ENCODE results near the gene ZNF473.
"Not testable (repeated sequence)": the region's sequence is repeated elsewhere in the genome, so short reads cannot be mapped to it uniquely, and the experiment has no call there.

ZNF473 gene

DNA sequence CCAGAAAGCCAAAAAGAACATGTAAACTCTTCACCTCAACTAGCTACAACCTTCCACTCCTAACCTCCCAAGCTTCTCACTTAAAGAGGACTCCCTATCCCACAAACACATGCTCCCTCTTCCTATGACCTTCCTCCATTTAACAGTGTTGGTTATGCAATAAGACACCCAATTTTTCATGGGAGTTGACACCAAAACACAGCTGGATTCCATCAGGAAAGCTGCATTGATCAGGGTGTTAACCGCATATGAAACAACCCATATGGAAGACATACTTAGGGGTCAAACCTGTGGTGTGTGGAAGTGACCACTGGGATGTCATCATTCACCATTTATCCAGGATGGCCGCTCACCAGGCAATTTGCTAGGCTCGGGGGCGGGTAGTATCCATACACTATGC lies 21.9 kb downstream of the ZNF473 start:
- peaks cover 53% of the 10 kb centered on the region for H3K36me3 Mint-ChIP-seq (ENCODE audit: low read depth)
- H3K27ac Mint-ChIP-seq: no peak overlapping the region
- no peak overlapping the region for H3K4me3 Mint-ChIP-seq
- intact Hi-C loops (cut with micrococcal nuclease): no loop called here
- H3K4me1 Mint-ChIP-seq (ENCODE audit: low read depth): peaks cover 17% of the 10 kb centered on the region
- H3K9me3 Mint-ChIP-seq: peaks cover 57% of the 10 kb centered on the region
- peaks cover 12% of the 10 kb centered on the region for H3K27me3 Mint-ChIP-seq

DNA sequence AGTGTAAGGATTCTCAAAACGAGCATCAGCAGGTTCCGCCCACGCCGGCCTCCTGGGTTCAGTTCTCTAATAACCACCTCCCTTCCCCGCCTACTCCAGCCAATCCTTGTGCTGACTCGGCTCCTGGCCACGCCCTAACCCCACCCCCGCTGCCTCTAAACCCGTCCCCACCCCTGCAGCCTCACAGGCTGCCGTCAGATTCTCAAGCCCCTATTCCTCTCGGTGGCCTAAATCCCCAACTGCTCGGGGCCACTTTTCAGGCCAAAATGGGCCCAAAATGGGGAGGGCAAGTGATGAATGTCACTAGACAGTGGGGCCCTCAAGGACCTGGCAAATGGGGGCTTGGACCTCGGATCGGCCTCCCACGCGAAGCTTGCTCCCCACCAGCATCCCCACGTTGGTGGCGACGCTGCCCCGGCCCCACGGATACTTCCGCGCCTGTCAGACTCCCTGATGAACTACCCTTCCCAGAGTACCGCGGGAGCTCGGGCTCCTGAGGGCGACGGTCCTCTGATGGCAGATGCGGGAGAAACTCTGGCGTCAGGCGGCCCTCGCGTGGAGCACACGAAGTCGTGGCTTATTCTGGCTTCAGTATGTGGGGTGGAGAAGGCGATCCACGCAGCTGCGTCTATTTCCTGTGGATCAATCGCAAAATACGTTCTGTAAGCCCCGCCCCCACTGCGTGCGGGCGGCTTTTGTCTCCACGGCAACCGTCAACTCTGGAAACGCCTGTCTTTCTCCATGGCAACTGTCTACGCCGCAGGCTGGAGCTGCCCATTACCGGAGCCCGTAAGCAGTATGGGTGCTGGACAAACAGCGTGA lies 24.8 kb downstream of the ZNF473 start:
- Mint-ChIP-seq H3K27me3 (peaks cover 18% of the 10 kb centered on the region), H3K27ac (peak overlapping the region; percentile 69), H3K9me3 (peaks cover 28% of the 10 kb centered on the region), H3K36me3 (ENCODE audit: low read depth) (peaks cover 23% of the 10 kb centered on the region), H3K4me3 (peak overlapping the region; percentile 77), H3K4me1 (ENCODE audit: low read depth) (peaks cover 17% of the 10 kb centered on the region)
- intact Hi-C loops (cut with micrococcal nuclease): loop anchor here (1.0 kb wide), 1 partner anchor 25 kb away; the partner anchor contains the start of gene VRK3

DNA sequence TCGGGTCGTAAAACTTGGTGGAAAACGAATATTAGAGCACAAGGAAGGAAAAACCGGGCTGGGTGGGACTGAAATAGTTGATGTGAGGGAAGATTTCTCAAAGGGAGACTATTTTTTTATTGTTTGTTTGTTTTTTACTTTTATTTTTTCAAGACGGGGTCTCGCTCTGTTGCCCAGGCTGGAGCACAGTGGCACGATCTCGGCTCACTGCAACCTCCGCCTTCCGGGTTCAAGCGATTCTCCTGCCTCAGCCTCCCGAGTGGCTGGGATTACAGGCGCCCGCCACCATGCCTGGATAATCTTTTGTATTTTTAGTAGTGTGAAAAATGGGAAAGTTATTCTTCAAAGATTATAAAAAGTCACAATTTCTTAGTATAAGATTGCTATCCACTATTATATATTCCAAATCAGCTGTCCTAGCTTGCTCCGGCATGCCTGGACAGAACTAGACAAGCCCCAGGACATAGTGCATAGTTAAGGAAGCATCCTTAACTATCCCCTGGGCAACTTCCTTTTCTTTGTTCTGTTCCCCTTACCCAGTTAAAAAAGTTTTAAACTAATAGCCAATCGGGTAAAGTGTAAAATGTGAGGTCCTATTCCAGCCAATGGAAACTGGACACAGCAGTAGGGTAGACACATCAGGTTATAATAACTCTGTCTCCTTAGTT lies 25.6 kb downstream of the ZNF473 start:
- Mint-ChIP-seq H3K4me3 (peak overlapping the region; percentile 77), H3K4me1 (ENCODE audit: low read depth) (peaks cover 17% of the 10 kb centered on the region), H3K27ac (peak overlapping the region; percentile 69), H3K27me3 (peaks cover 18% of the 10 kb centered on the region), H3K36me3 (ENCODE audit: low read depth) (peaks cover 16% of the 10 kb centered on the region), H3K9me3 (peaks cover 20% of the 10 kb centered on the region)
- intact Hi-C loops (cut with micrococcal nuclease): loop anchor here (1.0 kb wide), 1 partner anchor 26 kb away; the partner anchor contains the start of gene VRK3

DNA sequence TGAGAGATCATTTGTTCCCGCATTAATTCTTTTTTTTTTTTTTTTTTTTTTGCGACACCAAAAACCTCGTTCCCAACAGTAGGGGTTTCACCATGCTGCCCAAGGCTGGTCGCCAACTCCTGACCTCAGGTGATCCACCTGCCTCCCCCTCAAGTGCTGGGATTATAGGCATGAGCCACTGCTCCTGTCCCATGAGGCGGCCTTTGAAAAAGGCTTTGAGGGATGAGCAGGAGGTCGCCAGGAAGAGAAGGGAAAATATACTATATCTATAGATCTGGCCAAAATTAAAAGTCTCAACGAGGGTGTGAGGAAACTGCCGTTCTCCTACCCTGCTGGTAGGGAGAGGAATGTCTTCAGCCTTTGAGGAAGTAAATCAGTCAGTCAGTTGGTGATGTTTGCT lies 26.2 kb downstream of the ZNF473 start:
- peaks cover 15% of the 10 kb centered on the region for H3K9me3 Mint-ChIP-seq
- peaks cover 18% of the 10 kb centered on the region for H3K27me3 Mint-ChIP-seq
- no peak overlapping the region for H3K27ac Mint-ChIP-seq
- peaks cover 11% of the 10 kb centered on the region for H3K36me3 Mint-ChIP-seq (ENCODE audit: low read depth)
- intact Hi-C loops (cut with micrococcal nuclease): loop anchor here (1.0 kb wide), 1 partner anchor 27 kb away; the partner anchor contains the start of gene VRK3
- no peak overlapping the region for H3K4me3 Mint-ChIP-seq
- peaks cover 17% of the 10 kb centered on the region for H3K4me1 Mint-ChIP-seq (ENCODE audit: low read depth)

DNA sequence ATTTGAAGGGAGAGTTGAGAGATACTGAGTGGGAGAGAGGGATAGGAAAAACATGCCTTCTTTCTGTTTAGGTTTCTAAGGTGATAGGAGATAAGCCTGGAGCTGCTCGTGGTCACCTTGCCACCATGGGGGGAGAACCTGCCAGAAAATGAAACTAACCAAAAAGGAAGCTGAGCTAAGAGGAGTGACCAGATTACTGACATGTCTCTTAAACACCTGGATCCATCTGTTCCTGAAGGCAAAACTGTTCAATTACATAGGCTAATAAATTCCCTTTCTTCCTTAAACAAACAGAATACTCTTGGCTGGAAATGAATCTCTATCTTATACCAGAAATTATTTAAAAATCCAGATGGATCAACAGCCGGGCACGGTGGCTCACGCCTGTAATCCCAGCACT lies 27.3 kb downstream of the ZNF473 start:
- peaks cover 17% of the 10 kb centered on the region for H3K4me1 Mint-ChIP-seq (ENCODE audit: low read depth)

DNA sequence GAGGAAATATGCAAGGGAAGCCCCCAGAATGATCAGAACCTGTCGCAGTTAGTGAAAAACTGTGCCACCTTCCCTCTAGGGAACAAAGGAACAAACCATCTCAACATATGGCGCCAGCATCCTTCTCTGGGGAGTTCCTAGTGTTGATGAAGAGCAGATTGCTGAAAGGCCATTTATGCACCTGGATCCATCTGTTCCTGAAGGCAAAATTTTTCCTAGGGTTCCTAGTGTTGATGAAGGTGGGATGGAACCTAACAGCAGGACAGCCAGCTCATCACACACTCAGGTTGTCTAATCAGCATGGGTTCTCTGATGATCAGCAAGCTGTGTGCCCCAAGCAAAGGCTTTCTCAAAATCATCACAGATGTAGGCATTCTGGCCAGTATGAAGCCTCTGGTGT lies 32.6 kb downstream of the ZNF473 start:
- Mint-ChIP-seq H3K27ac (no peak overlapping the region), H3K4me1 (ENCODE audit: low read depth) (no peaks in the 10 kb centered on the region), H3K36me3 (ENCODE audit: low read depth) (no peaks in the 10 kb centered on the region), H3K4me3 (no peak overlapping the region), H3K9me3 (peaks cover 26% of the 10 kb centered on the region), H3K27me3 (peaks cover under 1% of the 10 kb centered on the region)
- intact Hi-C loops (cut with micrococcal nuclease): no loop called here

More for the DNA sequence above, 27.3 kb downstream of the ZNF473 start:
- Mint-ChIP-seq H3K36me3 (ENCODE audit: low read depth) (peaks cover 1% of the 10 kb centered on the region), H3K27ac (no peak overlapping the region), H3K9me3 (peaks cover 5% of the 10 kb centered on the region), H3K4me3 (no peak overlapping the region), H3K27me3 (peaks cover 18% of the 10 kb centered on the region)
- intact Hi-C loops (cut with micrococcal nuclease): no loop called here

DNA sequence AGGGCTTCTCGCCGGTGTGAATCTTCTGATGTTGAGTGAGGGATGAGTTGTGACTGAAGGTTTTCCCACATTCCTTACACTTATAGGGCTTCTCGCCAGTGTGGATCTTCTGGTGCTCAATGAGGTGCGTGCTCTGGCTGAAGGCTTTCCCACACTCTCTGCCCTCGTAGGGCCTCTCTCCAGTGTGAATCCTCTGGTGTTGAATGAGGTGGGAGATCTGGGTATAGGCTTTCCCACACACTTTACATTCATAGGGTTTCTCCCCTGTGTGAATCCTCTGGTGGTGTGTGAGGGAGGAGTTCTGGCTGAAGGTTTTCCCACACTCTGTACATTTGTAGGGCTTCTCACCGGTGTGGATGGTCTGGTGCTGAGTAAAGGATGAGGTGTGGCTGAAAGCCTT lies 33.2 kb downstream of the ZNF473 start:
- peaks cover 26% of the 10 kb centered on the region for H3K9me3 Mint-ChIP-seq
- no peak overlapping the region for H3K4me3 Mint-ChIP-seq
- H3K4me1 Mint-ChIP-seq (ENCODE audit: low read depth): no peaks in the 10 kb centered on the region
- no peaks in the 10 kb centered on the region for H3K27me3 Mint-ChIP-seq
- no peaks in the 10 kb centered on the region for H3K36me3 Mint-ChIP-seq (ENCODE audit: low read depth)
- intact Hi-C loops (cut with micrococcal nuclease): no loop called here
- H3K27ac Mint-ChIP-seq: no peak overlapping the region

DNA sequence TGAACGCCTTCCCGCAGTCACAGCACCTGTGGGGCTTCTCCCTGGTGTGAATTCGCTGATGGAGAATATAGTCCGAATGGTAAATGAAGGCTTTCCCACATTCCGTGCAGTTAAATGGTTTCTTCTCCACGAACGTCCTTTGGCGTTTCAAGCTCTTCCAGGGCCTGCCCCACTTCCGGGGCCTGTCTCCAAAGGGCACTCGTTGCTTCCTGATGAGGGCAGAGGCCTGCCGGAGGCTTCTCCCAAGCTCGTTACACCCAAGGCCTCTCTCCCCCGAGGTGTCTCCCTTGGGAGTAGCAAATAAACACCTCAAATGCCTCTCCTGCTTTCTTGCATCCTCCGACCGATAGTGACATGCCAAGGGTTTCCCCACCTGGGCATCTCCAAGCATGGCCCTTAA lies 34.3 kb downstream of the ZNF473 start:
- Mint-ChIP-seq H3K4me3 (no peak overlapping the region), H3K36me3 (ENCODE audit: low read depth) (no peaks in the 10 kb centered on the region), H3K4me1 (ENCODE audit: low read depth) (no peaks in the 10 kb centered on the region), H3K27me3 (no peaks in the 10 kb centered on the region), H3K9me3 (peaks cover 26% of the 10 kb centered on the region), H3K27ac (no peak overlapping the region)
- intact Hi-C loops (cut with micrococcal nuclease): no loop called here

DNA sequence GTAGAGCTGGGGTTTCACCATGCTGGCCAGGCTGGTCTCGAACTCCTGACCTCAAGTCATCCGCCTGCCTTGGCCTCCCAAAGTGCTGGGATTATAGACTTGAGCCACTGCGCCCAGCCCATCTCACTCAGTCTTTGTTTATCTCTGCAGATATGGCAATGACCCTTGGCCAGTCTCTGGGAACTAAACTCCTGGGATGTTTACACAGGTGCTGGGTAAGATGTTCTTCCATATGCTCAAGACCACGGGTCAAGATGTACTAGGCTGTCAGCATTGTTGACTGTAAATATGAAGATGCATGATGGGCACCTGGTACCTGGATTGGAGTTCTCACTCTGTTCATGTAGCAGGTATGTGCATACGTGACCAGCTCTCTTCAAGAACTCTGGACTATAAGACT lies 35.8 kb downstream of the ZNF473 start:
- Mint-ChIP-seq H3K9me3 (peaks cover 26% of the 10 kb centered on the region), H3K4me3 (no peak overlapping the region), H3K36me3 (ENCODE audit: low read depth) (no peaks in the 10 kb centered on the region), H3K27me3 (peaks cover 3% of the 10 kb centered on the region), H3K4me1 (ENCODE audit: low read depth) (no peaks in the 10 kb centered on the region), H3K27ac (no peak overlapping the region)
- intact Hi-C loops (cut with micrococcal nuclease): no loop called here

DNA sequence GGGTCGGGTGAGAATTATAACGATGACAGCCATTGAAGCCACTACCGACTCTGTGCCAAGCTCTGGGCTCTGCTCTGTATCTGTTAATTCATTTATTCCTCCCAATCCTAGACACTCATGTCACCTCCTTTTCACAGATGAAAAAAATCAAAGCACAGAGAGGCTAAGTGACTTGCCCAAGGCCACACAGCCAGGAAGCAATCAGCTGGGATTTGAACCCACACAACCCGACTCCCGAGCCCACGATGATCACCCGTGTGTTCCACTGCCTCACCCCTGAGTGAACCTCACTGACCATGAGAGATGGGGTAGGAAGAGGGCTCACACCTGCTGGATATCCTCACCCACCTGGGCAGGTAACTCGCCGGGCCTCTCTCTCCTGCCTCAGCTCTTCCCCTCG lies 40.1 kb downstream of the ZNF473 start:
- intact Hi-C loops (cut with micrococcal nuclease): no loop called here
- no peak overlapping the region for H3K4me3 Mint-ChIP-seq
- peaks cover 5% of the 10 kb centered on the region for H3K27me3 Mint-ChIP-seq
- H3K27ac Mint-ChIP-seq: no peak overlapping the region
- H3K9me3 Mint-ChIP-seq: no peaks in the 10 kb centered on the region
- H3K4me1 Mint-ChIP-seq (ENCODE audit: low read depth): no peaks in the 10 kb centered on the region
- no peaks in the 10 kb centered on the region for H3K36me3 Mint-ChIP-seq (ENCODE audit: low read depth)

DNA sequence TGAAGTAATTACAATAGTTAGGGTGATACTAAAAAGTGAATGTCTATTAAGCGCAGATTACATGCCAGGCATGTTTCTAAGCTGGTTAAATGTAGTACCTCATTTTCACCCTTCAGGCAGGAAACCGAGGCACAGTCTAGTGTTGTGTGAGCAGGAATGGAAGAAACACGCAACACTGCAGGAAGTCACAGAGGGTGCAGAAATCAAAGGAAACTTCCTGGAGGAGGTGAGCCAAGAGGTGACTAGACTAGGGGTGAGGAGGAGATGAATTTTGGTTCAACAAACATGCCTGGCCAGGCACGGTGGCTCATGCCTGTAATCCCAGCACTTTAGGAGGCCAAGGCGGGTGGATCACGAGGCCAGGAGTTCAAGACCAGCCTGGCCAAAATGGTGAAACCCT lies 41.8 kb downstream of the ZNF473 start:
- no peaks in the 10 kb centered on the region for H3K4me1 Mint-ChIP-seq (ENCODE audit: low read depth)
- no peak overlapping the region for H3K27ac Mint-ChIP-seq
- intact Hi-C loops (cut with micrococcal nuclease): no loop called here

DNA sequence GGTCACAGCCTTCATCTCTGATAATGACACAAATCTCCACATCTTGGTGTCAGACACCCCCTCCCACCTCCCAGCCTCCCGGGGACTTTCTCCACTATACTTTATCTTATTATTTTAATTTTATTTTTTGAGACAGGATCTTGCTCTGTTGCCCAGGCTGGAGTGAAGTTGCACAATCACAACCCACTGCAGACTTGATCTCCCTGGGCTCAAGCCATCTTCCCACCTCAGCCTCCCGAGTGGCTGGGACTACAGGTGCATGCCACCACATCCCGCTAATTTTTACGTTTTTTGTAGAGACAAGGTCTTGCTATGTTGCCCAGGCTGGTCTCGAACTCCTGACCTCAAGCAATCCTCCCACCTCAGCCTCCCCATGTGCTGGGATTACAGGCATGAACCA lies 42.6 kb downstream of the ZNF473 start:
- H3K36me3 Mint-ChIP-seq (ENCODE audit: low read depth); H3K27ac Mint-ChIP-seq; intact Hi-C loops (cut with micrococcal nuclease): not testable (repeated sequence)

More for the DNA sequence above, 41.8 kb downstream of the ZNF473 start:
- H3K9me3 Mint-ChIP-seq: no peaks in the 10 kb centered on the region
- no peak overlapping the region for H3K4me3 Mint-ChIP-seq
- H3K36me3 Mint-ChIP-seq (ENCODE audit: low read depth): no peaks in the 10 kb centered on the region
- peaks cover 7% of the 10 kb centered on the region for H3K27me3 Mint-ChIP-seq

DNA sequence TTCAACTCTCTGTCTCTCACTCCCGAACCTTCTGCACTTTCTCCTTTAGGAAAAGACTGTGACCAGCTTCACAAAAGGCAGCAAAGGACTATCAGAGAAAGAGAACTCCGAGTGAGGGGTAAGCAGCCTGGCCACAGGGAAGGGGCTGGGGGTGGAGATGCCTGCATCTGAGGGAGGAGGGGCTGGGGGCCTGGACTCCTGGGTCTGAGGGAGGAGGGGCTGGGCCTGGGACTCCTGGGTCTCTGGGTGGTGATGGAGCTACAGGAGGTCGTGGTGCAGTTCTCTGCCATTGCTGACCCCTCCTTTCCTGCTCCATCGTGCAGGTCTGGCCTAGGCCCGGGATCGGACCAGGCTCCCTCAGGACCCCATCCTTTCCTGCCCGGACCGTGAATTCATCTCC lies 49.3 kb downstream of the ZNF473 start:
- H3K36me3 Mint-ChIP-seq (ENCODE audit: low read depth); H3K27me3 Mint-ChIP-seq; H3K9me3 Mint-ChIP-seq; H3K27ac Mint-ChIP-seq; intact Hi-C loops (cut with micrococcal nuclease); H3K4me1 Mint-ChIP-seq (ENCODE audit: low read depth); H3K4me3 Mint-ChIP-seq: not testable (repeated sequence)

More for the DNA sequence above, 42.6 kb downstream of the ZNF473 start:
- H3K4me3 Mint-ChIP-seq; H3K9me3 Mint-ChIP-seq; H3K4me1 Mint-ChIP-seq (ENCODE audit: low read depth); H3K27me3 Mint-ChIP-seq: not testable (repeated sequence)

DNA sequence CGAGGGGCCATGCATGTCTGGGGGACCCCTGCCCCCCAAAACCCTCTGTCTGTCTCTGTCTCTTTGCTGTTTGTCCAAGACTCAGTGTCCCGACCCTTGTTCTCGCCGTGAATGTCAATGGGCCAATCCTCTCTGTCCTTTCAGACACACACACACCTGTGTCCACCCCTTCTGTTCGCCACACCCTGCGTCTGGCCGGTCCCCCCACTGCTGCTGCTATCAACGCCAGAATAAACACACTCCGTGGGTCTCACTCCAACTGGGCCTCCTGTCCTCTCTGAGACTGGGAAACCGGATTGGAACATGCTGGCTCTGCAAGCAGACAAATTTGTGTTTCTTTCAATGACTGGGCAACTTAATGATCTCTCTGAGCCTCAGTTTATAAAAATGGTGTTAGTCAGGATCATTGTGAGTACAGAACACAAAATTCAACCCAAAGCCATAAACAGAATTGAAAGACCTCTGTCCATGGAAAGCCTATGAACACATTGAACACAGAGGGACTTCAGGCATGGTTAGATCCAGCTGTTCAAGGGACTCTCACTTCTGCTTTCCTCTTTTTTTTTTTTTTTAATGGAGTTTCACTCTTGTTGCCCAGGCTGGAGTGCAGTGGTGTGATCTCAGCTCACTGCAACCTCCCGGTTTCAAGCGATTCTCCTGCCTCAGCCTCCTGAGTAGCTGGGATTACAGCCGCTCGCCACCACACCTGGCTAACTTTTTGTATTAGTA lies 50.0 kb downstream of the ZNF473 start:
- H3K4me3 Mint-ChIP-seq; H3K27me3 Mint-ChIP-seq; H3K27ac Mint-ChIP-seq; H3K9me3 Mint-ChIP-seq; H3K36me3 Mint-ChIP-seq (ENCODE audit: low read depth); H3K4me1 Mint-ChIP-seq (ENCODE audit: low read depth); intact Hi-C loops (cut with micrococcal nuclease): not testable (repeated sequence)

All from dendritic cell treated with granulocyte-macrophage colony-stimulating factor and Interleukin-4, amounts not matched to agents 40 ng/mL and 50 ng/mL, for 4 days (primary cell).